Liver (tissue), 3 donors: Measurements from ENCODE around the gene MYL3.
"Not testable (repeated sequence)": the region's sequence is repeated elsewhere in the genome, so short reads cannot be mapped to it uniquely, and the experiment has no call there.

ENCODE experiments used
- FOXA1 ChIP-seq: IDR thresholded peaks from 2 replicates; pipeline ENCODE4 v1.6.1; 2016; ENCODE audit warnings: antibody characterized with exemption
- RAD21 ChIP-seq, 2 donors: IDR thresholded peaks; 2 replicates each; pipeline ENCODE4 v1.6.1; 2016; ENCODE audit warnings: antibody characterized with exemption in 2 of 2, mild to moderate bottlenecking in 2 of 2
- SP1 ChIP-seq: IDR thresholded peaks from 2 replicates; pipeline ENCODE4 v1.6.1; 2018; ENCODE audit warnings: antibody characterized with exemption, mild to moderate bottlenecking
- TAF1 ChIP-seq: conservative IDR thresholded peaks from 2 replicates; pipeline ENCODE4 v1.6.1; 2016; ENCODE audit warnings: antibody characterized with exemption, mild to moderate bottlenecking
- YY1 ChIP-seq: IDR thresholded peaks from 2 replicates; pipeline ENCODE4 v1.6.1; 2016; ENCODE audit warnings: antibody characterized with exemption, mild to moderate bottlenecking
- TF ChIP-seq, protein P1 (sequence below): fragments of 150-350 bp; IDR thresholded peaks from 2 replicates; pipeline ENCODE4 v1.5.1; 2017; ENCODE audit warnings: improper control_type of control experiment, low read depth, low read length; ENCODE audit not compliant: missing input control
- TF ChIP-seq, protein P2 (sequence below): IDR thresholded peaks from 2 replicates; pipeline ENCODE4 v1.6.1; 2016; ENCODE audit warnings: antibody characterized with exemption, mild to moderate bottlenecking
- donor health status: healthy.
- donor health status: healthy.

DNA sequence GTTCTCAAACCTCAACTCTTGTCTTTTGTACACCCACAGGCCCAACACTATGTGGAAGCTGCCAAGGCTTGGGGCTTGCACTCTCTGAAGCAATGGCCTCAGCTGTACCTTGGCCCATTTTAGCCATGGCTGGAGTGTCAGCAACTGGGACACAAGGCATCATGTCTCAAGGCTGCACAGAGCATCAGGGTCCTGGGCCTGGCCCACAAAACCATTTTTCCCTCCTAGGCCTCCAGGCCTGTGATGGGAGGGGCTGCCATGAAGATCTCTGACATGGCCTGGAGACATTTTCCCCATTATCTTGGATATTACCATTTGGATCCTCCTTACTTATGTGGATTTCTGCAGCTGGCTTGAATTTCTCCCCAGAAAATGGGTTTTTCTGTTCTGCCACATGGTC lies 39.9 kb downstream of the MYL3 start:
- TF ChIP-seq, protein P1, sequence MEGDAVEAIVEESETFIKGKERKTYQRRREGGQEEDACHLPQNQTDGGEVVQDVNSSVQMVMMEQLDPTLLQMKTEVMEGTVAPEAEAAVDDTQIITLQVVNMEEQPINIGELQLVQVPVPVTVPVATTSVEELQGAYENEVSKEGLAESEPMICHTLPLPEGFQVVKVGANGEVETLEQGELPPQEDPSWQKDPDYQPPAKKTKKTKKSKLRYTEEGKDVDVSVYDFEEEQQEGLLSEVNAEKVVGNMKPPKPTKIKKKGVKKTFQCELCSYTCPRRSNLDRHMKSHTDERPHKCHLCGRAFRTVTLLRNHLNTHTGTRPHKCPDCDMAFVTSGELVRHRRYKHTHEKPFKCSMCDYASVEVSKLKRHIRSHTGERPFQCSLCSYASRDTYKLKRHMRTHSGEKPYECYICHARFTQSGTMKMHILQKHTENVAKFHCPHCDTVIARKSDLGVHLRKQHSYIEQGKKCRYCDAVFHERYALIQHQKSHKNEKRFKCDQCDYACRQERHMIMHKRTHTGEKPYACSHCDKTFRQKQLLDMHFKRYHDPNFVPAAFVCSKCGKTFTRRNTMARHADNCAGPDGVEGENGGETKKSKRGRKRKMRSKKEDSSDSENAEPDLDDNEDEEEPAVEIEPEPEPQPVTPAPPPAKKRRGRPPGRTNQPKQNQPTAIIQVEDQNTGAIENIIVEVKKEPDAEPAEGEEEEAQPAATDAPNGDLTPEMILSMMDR, result not testable (repeated sequence)
- TF ChIP-seq TAF1; FOXA1; YY1; RAD21 (IDR thresholded peaks at IDR 0.05); SP1: not testable (repeated sequence)
- TF ChIP-seq, protein P2, sequence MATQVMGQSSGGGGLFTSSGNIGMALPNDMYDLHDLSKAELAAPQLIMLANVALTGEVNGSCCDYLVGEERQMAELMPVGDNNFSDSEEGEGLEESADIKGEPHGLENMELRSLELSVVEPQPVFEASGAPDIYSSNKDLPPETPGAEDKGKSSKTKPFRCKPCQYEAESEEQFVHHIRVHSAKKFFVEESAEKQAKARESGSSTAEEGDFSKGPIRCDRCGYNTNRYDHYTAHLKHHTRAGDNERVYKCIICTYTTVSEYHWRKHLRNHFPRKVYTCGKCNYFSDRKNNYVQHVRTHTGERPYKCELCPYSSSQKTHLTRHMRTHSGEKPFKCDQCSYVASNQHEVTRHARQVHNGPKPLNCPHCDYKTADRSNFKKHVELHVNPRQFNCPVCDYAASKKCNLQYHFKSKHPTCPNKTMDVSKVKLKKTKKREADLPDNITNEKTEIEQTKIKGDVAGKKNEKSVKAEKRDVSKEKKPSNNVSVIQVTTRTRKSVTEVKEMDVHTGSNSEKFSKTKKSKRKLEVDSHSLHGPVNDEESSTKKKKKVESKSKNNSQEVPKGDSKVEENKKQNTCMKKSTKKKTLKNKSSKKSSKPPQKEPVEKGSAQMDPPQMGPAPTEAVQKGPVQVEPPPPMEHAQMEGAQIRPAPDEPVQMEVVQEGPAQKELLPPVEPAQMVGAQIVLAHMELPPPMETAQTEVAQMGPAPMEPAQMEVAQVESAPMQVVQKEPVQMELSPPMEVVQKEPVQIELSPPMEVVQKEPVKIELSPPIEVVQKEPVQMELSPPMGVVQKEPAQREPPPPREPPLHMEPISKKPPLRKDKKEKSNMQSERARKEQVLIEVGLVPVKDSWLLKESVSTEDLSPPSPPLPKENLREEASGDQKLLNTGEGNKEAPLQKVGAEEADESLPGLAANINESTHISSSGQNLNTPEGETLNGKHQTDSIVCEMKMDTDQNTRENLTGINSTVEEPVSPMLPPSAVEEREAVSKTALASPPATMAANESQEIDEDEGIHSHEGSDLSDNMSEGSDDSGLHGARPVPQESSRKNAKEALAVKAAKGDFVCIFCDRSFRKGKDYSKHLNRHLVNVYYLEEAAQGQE, result not testable (repeated sequence)
